ENCODE data around the gene SESTD1. TPM values are rescaled to one million over a fixed set of nuclear protein-coding genes. Genes with fewer than 3 reads are reported as not detected.

The SESTD1 gene
- total and polyA plus RNA-seq, 2 of the 13 experiments (the other 11 are each of a cell fraction or from before 2014, with no cell fraction given): 74.4 to 101 TPM

DNA sequence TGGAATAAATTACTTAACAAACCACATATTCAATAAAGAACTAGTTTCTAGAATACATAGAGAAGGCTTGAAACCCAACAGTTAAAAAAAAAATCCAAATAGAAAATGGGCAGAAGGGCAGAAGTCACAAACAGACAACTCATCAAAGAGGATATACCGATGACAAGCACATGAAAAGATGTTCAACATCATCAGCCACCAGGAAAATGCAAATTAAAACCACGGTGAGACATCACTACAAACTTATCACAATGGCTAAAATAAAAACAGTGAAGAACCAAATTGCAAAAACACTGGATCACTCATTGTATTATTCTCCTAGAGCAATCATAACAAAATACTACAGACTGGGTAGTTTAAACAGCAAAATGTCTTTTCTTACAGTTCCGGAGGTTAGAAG lies 14.5 kb downstream of the SESTD1 start:
- peaks cover 75% of the 10 kb centered on the region for H4K20me1 ChIP-seq (ENCODE audit: insufficient read depth, low read length)
- peaks cover 99% of the 10 kb centered on the region for H3K79me2 ChIP-seq (ENCODE audit: insufficient read depth, low read length)
- H3K27me3 ChIP-seq (ENCODE audit: control insufficient read depth in 1 of 2, insufficient read depth in 2 of 2, low read length in 2 of 2): no peaks in the 10 kb centered on the region
- H3K27ac ChIP-seq (ENCODE audit: extremely low read length, insufficient read depth, low read length): no peak overlapping the region
- intact Hi-C loops (cut with micrococcal nuclease; ENCODE audit: unreplicated experiment): loop anchor here (10.0 kb wide), 1 partner anchor 1725 kb away; no protein-coding TSS in a partner anchor
- peaks cover 85% of the 10 kb centered on the region for H3K4me1 ChIP-seq (ENCODE audit: insufficient read depth, low read length)
- ATAC-seq (no peak), FAIRE-seq (no peak), DNase-seq (ENCODE audit: low spot score) (no peak)
- 87% methylated on average over 3 of the region's 3 CpGs for WGBS (ENCODE audit: low lambda C conversion rate)
- H3K4me3 ChIP-seq (replicated peaks in 1 of 3; ENCODE audit: insufficient read depth in 1 of 3, low read depth in 2 of 3, low read length in 3 of 3): no peak overlapping the region
- H3K36me3 ChIP-seq (replicated peaks in 1 of 2; ENCODE audit: control insufficient read depth in 1 of 2, insufficient read depth in 2 of 2, low read length in 2 of 2): peaks cover 1 to 3% of the 10 kb centered on the region in 2 experiments; a peak in 2 of 5 replicates
- no TSS peak for BruUV-seq (replicated peaks)
- TF ChIP-seq MED1 (CRISPR knock-in tag; IDR thresholded peaks at IDR 0.05): no peak
- TF ChIP-seq, protein P1, sequence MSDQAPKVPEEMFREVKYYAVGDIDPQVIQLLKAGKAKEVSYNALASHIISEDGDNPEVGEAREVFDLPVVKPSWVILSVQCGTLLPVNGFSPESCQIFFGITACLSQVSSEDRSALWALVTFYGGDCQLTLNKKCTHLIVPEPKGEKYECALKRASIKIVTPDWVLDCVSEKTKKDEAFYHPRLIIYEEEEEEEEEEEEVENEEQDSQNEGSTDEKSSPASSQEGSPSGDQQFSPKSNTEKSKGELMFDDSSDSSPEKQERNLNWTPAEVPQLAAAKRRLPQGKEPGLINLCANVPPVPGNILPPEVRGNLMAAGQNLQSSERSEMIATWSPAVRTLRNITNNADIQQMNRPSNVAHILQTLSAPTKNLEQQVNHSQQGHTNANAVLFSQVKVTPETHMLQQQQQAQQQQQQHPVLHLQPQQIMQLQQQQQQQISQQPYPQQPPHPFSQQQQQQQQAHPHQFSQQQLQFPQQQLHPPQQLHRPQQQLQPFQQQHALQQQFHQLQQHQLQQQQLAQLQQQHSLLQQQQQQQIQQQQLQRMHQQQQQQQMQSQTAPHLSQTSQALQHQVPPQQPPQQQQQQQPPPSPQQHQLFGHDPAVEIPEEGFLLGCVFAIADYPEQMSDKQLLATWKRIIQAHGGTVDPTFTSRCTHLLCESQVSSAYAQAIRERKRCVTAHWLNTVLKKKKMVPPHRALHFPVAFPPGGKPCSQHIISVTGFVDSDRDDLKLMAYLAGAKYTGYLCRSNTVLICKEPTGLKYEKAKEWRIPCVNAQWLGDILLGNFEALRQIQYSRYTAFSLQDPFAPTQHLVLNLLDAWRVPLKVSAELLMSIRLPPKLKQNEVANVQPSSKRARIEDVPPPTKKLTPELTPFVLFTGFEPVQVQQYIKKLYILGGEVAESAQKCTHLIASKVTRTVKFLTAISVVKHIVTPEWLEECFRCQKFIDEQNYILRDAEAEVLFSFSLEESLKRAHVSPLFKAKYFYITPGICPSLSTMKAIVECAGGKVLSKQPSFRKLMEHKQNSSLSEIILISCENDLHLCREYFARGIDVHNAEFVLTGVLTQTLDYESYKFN (CRISPR knock-in tag; conservative IDR thresholded peaks at IDR 0.05): 0 out of 2 replicates have a peak, but pooled peaks have one; percentile 14
- no peak for TF ChIP-seq ZNF749 (CRISPR knock-in tag; IDR thresholded peaks at IDR 0.05; ENCODE audit: borderline replicate concordance)
- no peak for TF ChIP-seq ZNF670 (CRISPR knock-in tag; IDR thresholded peaks at IDR 0.05; ENCODE audit: borderline replicate concordance)
- TF ChIP-seq, protein P2, sequence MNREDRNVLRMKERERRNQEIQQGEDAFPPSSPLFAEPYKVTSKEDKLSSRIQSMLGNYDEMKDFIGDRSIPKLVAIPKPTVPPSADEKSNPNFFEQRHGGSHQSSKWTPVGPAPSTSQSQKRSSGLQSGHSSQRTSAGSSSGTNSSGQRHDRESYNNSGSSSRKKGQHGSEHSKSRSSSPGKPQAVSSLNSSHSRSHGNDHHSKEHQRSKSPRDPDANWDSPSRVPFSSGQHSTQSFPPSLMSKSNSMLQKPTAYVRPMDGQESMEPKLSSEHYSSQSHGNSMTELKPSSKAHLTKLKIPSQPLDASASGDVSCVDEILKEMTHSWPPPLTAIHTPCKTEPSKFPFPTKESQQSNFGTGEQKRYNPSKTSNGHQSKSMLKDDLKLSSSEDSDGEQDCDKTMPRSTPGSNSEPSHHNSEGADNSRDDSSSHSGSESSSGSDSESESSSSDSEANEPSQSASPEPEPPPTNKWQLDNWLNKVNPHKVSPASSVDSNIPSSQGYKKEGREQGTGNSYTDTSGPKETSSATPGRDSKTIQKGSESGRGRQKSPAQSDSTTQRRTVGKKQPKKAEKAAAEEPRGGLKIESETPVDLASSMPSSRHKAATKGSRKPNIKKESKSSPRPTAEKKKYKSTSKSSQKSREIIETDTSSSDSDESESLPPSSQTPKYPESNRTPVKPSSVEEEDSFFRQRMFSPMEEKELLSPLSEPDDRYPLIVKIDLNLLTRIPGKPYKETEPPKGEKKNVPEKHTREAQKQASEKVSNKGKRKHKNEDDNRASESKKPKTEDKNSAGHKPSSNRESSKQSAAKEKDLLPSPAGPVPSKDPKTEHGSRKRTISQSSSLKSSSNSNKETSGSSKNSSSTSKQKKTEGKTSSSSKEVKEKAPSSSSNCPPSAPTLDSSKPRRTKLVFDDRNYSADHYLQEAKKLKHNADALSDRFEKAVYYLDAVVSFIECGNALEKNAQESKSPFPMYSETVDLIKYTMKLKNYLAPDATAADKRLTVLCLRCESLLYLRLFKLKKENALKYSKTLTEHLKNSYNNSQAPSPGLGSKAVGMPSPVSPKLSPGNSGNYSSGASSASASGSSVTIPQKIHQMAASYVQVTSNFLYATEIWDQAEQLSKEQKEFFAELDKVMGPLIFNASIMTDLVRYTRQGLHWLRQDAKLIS (CRISPR knock-in tag; IDR thresholded peaks at IDR 0.05): no peak
- TF ChIP-seq, protein P3, sequence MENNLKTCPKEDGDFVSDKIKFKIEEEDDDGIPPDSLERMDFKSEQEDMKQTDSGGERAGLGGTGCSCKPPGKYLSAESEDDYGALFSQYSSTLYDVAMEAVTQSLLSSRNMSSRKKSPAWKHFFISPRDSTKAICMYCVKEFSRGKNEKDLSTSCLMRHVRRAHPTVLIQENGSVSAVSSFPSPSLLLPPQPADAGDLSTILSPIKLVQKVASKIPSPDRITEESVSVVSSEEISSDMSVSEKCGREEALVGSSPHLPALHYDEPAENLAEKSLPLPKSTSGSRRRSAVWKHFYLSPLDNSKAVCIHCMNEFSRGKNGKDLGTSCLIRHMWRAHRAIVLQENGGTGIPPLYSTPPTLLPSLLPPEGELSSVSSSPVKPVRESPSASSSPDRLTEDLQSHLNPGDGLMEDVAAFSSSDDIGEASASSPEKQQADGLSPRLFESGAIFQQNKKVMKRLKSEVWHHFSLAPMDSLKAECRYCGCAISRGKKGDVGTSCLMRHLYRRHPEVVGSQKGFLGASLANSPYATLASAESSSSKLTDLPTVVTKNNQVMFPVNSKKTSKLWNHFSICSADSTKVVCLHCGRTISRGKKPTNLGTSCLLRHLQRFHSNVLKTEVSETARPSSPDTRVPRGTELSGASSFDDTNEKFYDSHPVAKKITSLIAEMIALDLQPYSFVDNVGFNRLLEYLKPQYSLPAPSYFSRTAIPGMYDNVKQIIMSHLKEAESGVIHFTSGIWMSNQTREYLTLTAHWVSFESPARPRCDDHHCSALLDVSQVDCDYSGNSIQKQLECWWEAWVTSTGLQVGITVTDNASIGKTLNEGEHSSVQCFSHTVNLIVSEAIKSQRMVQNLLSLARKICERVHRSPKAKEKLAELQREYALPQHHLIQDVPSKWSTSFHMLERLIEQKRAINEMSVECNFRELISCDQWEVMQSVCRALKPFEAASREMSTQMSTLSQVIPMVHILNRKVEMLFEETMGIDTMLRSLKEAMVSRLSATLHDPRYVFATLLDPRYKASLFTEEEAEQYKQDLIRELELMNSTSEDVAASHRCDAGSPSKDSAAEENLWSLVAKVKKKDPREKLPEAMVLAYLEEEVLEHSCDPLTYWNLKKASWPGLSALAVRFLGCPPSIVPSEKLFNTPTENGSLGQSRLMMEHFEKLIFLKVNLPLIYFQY (CRISPR knock-in tag; IDR thresholded peaks at IDR 0.05; ENCODE audit: borderline replicate concordance): no peak
- TF ChIP-seq HNRNPK (IDR thresholded peaks at IDR 0.05; ENCODE audit: low read depth, low read length, poor library complexity, severe bottlenecking): no peak
- POLR2A ChIA-PET: no interaction called here
- H3K9me3 ChIP-seq (ENCODE audit: low read length): no peaks in the 10 kb centered on the region
- CTCF ChIA-PET (ENCODE audit: low intra/inter-chr PET ratio, low total read pairs): no interaction called here
- no peak overlapping the region for H3K9ac ChIP-seq (ENCODE audit: insufficient read depth, low read depth, low read length)
- in situ Hi-C loops (cut with HindIII; ENCODE audit: extremely low pct_ligation_motif_present, low pct_unique_long_range_greater_than_20kb): no loop called here
- H3K4me2 ChIP-seq (ENCODE audit: low read depth, low read length): no peak overlapping the region
- no peak overlapping the region for H2AFZ ChIP-seq (ENCODE audit: low read length)

All from HepG2 (cell line).